HG02610 (cell line): Measurements from ENCODE around the gene BORCS8.
A peak's percentile ranks its signal among the peaks of the same experiment; 100 is the strongest.
"Not testable (repeated sequence)": the region's sequence is repeated elsewhere in the genome, so short reads cannot be mapped to it uniquely, and the experiment has no call there.

ENCODE experiments used
- ATAC-seq: cut with Tn5 transposase; IDR thresholded peaks from one replicate; pipeline ENCODE4 v1.9.1; 2021; ENCODE audit warnings: mild to moderate bottlenecking, moderate library complexity; ENCODE audit not compliant: unreplicated experiment

The BORCS8 gene

DNA sequence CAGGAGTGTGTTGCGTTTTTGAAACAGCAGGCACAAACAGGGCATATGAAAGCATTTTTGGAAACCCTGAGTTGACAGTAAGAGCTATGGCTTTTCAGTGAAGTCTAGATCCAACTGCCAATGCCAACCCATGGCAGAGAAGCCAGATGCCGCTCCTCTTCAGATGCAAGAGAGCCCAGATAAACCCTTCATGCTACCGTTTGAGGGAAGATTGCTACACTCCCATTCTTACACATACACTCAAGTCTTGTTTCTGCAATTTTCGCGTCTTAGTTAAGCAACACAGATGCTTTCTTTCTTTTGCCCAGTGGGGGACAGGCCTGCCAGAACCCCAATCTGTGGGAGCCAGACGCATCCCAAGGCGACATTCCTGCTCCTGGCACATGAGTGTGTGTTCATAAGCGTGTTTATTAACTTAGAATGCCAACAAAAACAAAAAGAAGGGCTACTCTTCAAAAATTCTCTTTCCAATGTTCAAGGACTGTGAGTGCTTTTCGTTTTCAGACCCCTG is 10.4 kb downstream of the BORCS8 start:
- ATAC-seq: no peak

DNA sequence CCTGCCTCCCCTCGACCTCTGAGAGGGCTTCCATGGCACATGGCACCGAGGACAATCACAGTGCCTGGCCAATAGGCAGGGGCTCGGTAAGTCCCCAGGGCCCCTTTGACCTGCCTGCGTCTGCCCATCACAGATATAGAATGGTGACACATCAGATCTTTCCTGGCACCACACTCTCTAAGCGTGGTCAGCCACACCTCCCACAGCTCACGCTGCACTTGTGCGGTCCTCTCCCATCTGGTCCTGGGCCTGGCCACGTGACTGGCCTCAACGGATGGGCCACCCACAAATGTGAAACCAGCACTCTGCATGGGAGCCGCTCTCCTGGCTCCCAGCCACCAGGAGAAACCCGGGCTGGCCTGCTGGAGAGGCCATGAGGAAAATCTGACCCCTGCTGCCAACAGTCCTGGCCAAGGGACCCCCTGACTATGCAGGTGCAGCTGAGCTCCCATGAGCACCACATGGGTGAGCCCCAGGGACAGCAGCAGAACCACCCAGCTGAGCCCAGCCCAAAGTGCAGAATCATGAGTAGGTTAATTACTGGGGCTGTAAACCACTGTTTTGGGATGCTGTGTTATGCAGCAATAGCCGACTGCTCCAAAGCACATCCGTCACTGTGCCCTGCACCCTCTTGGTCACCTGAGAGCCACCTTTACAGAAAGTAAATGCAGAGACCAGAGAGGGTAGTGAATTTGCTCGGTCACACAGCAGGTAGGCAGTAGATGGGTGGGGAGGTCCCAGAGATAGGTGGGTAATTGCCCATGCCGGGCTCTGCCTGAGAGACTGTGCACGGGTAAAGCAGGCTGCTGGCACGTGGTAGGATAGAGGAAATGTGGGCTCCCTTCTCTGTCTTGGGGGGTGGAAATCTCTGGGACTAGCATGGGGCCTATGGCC is 12.2 kb downstream of the BORCS8 start:
- no peak for ATAC-seq

DNA sequence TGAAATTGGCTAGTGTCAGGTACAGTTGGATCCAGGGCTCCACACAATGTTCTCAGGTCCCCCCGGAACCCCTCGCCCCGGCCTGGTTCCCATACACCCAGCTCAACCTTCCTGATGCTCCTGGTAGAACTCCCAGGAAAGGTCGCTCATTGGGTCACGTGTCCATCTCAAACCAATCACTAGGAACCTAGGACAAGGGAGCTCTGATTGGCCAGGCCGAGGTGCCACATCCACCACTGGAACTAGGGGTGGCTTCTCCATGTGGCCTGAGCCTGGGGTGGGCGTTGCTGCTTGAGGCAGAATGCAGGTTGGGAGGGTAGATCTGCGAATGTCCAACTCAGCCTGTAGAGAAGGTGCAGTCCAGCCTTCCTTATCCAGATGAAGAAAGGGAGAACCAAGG is 15.0 kb downstream of the BORCS8 start:
- ATAC-seq: no peak

DNA sequence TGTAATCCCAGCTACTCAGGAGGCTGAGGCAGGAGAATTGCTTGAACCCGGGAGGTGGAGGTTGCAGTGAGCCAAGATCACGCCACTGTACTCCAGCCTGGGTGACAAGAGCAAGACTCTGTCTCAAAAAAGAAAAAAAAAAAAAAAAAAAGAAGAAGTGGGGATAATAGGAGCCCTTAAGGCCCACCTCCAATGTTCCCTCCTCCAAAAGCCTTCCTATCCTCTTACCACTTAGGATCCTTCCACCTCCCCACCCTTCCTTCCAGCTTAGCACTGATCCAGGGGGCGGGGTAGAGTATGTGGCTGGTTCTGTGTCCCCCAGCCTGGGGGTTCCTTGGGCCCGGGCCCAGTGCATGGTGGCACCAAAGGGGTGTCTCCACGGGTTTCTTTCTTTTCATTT is 18.7 kb downstream of the BORCS8 start:
- not testable (repeated sequence) for ATAC-seq

DNA sequence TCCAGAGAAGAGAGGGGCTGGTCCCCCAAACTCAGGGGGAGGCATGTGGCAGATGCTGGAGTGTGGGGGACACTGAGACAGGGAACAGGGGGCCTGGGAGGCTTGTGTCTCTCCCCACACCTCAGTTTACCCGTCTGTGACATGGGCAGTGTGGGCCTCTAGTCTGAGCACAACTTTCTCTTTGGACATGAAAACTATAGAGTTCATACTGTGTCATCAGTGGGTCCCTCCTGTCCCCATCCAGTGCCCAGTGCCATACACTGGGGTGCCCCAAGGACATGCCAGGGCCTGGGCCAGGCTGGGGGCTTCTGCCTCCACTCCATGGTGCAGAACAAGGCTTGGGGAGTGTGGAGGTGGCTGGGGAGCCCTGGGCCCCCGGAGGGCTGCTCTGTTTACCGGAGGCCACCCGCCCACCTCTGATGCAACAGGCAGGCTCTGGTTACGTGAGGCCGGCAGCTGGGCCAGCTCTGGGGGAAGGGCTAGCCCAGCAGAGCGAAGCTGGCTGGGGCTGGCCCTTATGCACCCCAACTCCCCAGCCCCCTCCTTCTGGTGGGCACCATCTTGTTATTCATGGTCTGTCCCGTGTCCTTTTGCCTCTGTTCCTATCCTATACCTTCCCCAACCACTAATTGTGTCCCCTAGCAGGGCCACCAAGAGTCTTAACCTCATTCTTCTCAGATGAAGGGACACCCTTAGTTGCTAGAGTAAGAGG is 20.0 kb downstream of the BORCS8 start:
- ATAC-seq: no peak

DNA sequence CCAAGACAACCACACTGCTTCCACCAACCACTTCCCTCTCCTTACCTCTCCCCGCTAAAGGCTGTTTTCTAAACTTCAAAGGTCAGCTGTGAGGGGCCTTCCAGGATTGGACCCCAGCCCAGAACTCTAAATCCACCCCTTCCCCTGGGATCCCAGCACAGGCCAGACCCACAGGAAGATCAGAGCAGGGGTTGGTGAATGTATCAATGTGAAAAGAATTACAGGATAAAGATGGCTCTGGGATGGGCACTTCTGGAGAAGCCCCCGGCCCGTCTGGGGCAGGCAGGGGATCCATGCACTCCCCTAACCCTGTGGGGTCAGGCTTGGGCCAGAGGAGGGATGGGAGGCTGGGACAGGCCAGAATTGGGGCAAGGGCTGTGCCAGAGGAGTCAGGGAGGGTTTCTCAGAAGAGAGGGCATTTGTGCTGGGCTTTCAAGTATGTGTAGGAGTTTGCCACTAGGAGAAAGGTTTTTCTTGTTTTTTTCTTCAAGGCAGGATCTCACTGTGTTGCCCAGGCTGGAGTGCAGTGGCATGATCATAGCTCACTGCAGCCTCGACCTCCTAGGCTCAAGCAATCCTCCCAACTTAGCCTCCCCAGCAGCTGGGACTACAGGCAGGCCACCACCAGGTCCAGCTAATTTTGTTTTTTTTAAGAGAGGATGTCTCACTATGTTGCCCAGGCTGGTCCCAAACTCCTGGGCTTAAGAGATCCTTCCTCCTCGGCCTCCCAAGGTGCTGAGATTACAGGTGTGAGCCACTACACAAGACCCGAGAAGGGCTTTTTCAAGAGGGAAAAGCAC is 20.9 kb downstream of the BORCS8 start:
- ATAC-seq: no peak

DNA sequence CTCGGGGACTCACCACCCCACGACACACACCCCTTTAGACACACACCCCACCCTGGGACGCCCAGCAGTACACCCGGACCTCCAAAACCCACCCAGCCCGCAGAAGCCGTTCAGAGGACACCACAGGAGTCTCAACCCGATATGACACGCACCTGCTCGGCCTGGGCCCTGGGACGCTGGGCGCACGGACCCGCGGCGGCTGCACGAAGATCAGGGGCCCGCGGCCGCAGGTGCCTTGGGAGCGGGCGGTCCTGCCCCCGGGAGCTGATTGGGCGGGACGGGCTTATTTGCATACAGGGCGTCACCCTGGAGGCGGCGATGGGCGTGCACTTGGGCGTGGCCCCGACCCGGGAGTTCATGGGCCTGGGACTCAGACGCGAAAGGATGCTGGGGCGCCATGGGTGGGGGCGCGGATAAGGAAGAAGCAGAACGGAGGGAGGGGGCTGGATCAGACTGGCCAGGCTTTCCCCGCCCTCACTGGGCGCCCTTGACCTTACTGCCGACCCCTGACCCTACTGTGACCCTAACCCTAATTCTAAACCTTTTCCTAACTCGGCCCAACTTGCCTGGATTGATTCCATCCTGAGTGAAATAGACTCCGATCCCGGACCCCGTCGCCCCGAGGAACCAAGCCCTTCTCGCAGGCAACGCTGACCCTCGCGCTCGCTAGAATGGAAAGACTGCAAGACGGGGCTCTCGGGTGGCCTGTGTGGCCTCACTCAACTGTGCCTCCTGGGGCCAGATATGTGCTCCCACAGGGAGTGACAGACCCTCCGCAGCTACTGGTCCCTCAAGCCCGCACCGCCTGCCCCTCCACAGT is 21.7 kb downstream of the BORCS8 start, which contains the start of gene MEF2B:
Gene MEF2B (minus strand): TSS at position 211 of the 820 bp plus-strand sequence. CDS start 19,528 bp downstream, outside the sequence.
- peak; percentile 91 for ATAC-seq

DNA sequence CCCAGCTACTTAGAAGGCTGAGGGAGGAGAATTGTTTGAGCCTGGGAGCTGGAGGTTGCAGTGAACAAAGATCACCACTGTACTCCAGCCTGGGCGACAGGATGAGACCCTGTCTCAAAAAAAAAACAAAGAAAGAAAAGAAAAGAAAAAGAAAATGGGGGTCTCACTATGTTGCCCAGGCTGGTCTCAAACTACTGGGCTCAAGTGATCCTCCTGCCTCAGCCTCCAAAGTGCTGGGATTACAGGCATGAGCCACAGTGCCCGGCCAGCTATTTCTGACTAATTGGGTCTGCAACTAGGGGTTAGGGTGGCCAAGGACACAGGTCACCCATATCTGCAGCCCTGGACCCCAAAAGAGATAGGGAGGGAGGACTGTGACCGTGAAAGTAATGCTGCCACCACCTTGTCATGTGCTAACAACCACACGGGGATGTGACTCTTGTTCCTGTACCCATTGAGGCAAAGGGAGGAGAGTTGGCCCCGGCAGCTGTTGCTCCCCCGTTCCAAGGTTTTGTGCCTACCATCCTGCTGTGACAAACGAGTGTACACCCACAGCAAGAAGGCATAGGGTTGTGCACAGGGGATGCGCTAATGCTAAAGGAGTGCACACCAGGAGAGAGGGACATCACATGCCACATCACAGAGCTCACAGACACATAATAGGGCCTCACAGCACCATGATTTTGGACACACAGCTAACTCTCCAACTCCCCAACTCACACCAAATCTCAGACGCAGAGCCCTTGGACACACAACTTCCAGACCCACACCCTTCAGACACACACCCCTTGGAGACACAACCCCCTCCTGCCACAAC is 22.5 kb downstream of the BORCS8 start:
- ATAC-seq: no peak

DNA sequence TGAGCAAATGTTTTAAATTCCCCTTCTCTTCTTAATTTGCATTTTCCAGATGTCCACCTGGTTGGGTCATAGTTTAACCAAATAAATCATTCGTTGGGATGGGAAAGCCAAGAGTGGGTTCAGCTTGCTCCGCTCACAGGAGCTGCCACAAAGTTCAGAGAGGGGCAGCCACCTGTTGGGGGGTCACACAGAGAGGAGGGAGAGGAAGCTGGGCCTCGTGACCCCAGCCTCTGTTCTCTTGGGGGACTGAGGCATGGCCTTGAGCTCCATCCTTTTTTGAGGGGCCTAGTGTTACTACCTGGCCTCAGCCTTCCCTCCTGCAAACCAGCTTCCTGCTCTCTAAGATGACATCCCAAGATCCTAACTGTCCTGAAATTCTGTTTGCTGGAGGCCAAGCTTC is 24.3 kb downstream of the BORCS8 start:
- no peak for ATAC-seq

DNA sequence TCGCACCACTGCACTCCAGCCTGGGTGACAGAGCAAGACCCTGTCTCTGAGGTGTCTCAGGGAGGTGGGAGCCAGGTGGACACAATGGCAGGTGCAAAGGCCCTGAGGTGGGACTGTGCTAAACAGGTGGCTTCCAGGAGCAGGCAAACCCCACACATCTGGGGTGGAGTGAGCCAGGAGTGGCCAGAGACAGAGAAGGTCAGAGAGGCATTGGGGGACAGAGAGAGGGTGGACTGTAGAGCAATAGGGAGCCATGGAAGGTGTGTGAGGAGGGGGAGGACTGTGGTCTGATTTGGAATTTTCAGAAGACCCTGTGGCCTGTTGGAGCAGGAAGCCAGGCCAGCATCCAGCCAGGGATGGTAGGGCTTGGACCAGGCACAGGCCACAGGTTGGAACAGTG is 26.6 kb downstream of the BORCS8 start:
- no peak for ATAC-seq

DNA sequence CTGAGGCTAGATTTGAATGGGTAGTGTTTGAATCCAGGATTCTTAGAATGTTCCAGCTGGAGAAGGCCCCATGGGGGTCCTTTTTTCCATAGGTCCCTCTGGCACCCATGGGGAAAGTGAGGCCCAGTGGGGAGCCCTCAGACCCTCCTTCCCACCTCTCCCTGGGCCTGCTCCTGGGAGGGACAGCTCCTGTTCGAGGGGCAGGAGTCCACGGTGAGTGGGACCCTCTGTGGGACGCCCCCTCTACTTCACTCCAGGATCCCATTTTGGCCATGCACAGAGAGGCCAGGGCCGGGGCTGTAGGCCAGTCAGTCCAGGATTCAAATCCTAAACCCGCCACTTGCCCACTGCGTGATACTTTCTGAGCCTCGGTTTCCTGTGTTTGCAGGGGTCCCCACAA is 29.5 kb downstream of the BORCS8 start:
- no peak for ATAC-seq

DNA sequence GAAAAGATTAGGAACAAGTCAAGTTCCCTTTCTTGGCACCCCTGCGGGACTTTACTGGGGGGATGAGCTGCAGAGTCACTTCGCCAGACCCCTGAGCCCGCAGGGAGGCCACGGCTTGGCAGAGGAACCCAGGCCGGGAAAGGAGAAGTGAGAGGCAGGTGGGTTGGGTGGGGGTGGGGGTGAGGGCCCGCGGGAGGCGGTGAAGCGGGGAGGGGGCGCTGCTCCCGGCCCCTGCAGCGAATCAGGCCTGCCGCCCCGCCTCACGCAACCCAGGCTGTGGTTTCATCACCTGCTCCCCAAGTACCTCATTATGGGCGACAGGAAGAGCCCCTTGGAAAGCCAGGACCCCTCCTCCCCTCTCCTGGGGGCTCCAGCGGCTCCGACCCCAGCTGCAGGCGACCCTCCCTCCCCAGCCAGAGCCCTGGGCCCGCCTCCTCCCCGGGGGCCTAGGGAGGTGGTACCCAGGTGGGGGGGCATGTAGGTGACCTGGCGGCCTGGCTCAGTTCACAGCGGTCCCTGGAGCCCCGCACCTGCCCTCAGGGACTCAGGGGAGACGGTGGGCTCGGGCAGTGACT is 31.4 kb downstream of the BORCS8 start:
- no peak for ATAC-seq

DNA sequence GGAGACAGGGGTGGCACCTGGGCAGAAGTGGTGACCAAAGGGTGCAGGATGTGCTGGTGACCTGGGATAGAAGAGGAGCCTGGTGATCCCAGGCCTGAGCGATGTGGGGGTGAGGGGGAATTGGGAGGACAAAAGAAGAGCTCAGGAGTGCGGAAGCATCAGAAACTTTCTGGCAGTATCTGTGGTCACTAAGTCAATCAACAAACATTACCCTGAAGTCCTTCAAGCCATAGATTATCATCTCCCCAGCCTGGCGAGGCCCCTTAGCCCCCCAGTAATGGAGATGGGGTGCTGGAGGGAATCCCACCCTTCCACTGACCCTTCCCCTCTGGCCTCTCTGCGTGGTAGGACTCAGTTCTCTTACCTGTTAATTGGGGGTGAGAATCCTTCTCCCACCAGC is 32.4 kb downstream of the BORCS8 start:
- no peak for ATAC-seq

DNA sequence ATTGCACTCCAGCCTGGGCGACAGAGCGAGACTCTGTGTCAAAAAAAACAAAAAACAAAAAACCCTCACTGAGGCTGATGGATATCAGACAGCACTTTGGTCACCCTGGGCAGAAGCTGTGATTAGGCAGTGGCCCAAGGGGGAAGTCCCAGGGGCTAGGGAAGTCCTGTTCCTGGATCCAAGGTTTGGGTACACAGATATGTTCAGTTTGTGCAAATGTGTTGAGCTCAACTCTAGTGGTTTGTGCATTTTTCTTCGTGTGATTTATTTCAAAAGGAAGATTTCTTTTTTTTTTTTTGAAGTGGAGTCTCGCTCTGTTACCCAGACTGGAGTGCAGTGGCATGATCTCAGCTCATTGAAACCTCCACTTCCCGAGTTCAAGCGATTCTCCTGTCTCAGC is 34.1 kb downstream of the BORCS8 start:
- no peak for ATAC-seq

DNA sequence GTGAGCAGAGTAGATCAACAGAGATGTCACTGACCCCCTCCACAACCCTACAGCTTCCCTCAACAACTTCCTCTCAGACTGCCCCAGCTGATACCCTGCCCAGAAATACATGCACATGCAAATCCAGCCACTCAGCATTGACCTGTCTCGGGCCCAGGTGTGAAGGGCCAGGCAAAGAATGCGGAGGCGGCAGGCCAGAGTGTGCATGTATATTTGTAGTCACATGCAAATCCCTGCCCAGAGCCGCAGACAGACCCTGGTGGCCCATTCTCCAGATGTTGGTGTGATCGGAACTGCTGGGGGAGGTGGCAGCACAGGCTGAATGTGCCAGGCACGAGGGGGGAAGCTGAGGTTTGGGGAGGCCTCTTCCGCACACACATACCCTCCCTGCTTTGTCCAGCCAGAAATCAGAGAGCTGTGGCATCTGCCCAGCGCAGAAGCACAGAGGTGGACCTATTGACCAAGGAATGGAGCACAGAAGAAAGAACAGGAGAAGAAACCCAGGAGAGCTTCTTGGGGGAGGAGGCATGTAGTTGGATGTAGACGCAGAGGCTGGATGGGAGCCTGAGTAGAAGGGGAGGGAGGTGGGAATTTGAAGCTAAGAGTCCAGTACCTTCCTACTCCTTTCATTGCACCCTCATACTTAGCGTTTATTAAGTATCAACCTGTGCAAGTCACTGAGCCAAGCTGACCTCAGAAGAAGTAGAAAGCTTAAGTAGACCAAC is 36.3 kb downstream of the BORCS8 start:
- ATAC-seq: peak; percentile 70

DNA sequence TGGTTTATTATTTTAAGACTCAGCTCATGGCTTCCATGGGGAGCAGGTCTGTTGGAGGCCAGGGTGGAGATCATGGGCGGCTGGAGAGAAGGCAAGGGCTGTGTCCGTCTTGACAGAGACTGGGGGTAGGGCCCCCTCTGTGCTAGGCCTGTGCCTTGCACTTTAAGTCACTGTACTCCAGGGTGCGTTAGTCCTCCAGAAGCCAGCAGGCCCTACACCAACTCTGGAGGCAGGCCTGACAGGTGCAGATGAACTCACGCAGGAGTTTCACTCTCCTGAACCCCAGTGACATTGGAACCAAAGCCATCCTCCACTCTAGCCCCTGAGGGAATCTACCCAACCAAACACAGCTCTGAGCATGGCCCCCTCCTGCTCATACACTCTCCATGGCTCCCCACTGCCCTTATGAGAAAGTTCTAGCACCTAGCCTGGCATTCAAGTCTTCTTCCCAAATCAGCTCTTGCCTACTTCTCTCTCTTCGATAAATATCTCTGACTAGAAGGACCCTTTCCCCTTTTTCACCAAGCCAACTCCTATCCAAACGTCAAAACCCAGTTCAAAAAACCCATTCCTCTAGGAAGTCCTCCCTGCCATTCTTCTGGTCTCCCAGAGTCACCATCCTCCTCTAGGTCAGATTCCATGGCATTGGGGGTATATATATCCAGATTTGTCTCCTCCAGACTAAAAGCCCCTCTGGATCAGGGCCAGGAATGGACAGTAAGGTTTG is 37.0 kb downstream of the BORCS8 start:
- ATAC-seq: no peak

DNA sequence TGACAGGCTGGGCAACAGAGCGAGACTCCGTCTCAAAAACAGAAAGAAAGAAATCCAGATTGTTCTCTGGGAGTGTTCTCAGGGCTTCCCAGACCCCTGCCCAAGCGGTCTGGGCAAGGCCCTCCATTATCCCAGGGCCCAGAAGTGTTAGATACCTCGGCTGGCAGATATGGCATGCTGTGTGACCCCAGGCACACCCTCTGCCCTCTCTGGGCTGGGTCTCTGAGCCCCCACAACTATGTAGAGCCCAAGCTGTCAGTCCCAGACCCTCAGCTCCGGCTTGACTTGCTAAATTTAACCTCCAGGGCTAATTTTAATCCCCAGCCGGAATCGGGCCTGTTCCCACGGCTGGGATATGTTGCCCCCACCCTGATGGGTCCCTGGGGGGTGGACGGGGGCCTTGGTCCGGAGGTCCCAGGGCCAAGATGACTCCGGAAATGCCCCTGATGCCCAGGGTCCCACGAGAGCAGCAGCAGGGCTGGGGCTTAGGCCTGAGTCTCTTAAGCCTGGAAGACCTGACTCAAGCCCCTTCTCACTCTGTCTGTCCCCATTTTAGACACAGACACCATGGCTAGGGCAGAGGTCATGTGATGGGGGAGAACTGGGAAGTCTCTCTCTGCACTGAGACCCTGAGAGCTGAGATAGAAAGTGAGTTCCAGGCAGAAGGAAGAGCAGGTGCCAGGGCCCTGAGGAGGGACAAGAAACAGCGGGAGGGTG is 39.1 kb downstream of the BORCS8 start:
- ATAC-seq: no peak
